ENCODE measurements around the gene COPE. TPM values are rescaled to one million over a fixed set of nuclear protein-coding genes. Genes with fewer than 3 reads are reported as not detected.

COPE gene
- total and polyA plus RNA-seq, 2 of the 8 experiments (the other 6 are each of a cell fraction or from before 2014, with no cell fraction given) = 178 to 356 TPM

DNA sequence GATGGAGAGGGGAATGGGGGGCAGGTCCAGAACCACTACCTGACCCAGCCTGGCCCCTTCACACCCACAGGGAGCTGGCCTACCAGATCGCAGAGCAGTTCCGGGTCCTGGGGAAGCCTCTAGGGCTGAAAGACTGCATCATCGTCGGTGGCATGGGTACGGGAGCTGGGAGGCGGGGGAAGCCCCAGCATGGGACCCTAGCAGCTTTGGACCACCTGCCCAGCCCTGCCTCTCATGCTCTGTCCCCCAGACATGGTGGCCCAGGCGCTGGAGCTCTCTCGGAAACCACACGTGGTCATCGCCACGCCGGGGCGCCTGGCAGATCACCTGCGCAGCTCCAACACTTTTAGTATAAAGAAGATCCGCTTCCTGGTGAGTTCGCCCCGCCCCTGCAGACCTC lies 2.4 kb upstream of the COPE start:
- Histone ChIP-seq H4K8ac (ENCODE audit: extremely low read depth, insufficient read depth, low read length) (peak overlapping the region; percentile 70; the same call in 1 of the 2 replicates), H2AK5ac (ENCODE audit: low read depth, low read length) (no peak overlapping the region), H3K23me2 (ENCODE audit: low read depth, low read length) (peaks cover 15% of the 10 kb centered on the region), H3K9me3 (ENCODE audit: insufficient read depth in 2 of 2, low read depth in 1 of 2, low read length in 1 of 2) (no peaks in the 10 kb centered on the region), H3K56ac (replicated peaks; ENCODE audit: insufficient read length, low read depth, low read length) (no peak overlapping the region), H3K36me3 (ENCODE audit: control insufficient read depth in 2 of 4, insufficient read depth in 4 of 4, low read length in 3 of 4) (peaks cover 5 to 30% (median 12%) of the 10 kb centered on the region in 4 experiments; a peak in 7 of 8 replicates), H3K4me2 (ENCODE audit: insufficient read depth in 1 of 2, low read depth in 2 of 2, low read length in 2 of 2) (no peak overlapping the region), H2AFZ (ENCODE audit: low read length) (no peak overlapping the region), H2BK15ac (ENCODE audit: low read length) (no peak overlapping the region), H3K4me1 (replicated peaks in 1 of 4; ENCODE audit: control insufficient read depth in 3 of 4, insufficient read depth in 4 of 4, low read length in 3 of 4) (peaks cover 0 to 9% (median 6%) of the 10 kb centered on the region in 4 experiments; a peak in 6 of 7 replicates), H3K4me3 (ENCODE audit: extremely low read depth in 1 of 4, insufficient read depth in 2 of 4, low read depth in 3 of 4, low read length in 4 of 4) (no peak overlapping the region), H3K27me3 (replicated peaks in 1 of 4; ENCODE audit: control insufficient read depth in 3 of 4, extremely low read depth in 1 of 4, insufficient read depth in 3 of 4, low read length in 3 of 4) (no peaks in the 10 kb centered on the region), H2BK12ac (ENCODE audit: low read depth, low read length) (no peak overlapping the region), H2BK120ac (replicated peaks; ENCODE audit: low read depth, low read length) (no peak overlapping the region), H3K14ac (ENCODE audit: insufficient read length) (no peak overlapping the region), H2BK5ac (ENCODE audit: low read depth, low read length) (no peak overlapping the region), H3K79me1 (ENCODE audit: low read depth, low read length) (peaks cover 10% of the 10 kb centered on the region), H3K9ac (replicated peaks in 1 of 4; ENCODE audit: extremely low read depth in 1 of 4, low read depth in 3 of 4, low read length in 3 of 4) (no peak overlapping the region), H2BK20ac (ENCODE audit: low read length) (no peak overlapping the region), H3K18ac (ENCODE audit: extremely low read depth, low read length) (no peak overlapping the region), H4K5ac (ENCODE audit: insufficient read length, low read depth, low read length) (no peak overlapping the region), H3K23ac (ENCODE audit: insufficient read length) (no peak overlapping the region), H3K27ac (ENCODE audit: low read depth, low read length) (no peak overlapping the region), H3K79me2 (ENCODE audit: control insufficient read depth in 1 of 2, insufficient read depth in 2 of 2, low read length in 2 of 2) (peaks cover 4 to 22% of the 10 kb centered on the region in 2 experiments; a peak in 3 of 4 replicates), H4K20me1 (replicated peaks in 1 of 2; ENCODE audit: control insufficient read depth in 1 of 2, insufficient read depth in 2 of 2, low read length in 2 of 2) (peaks cover 0 to 18% of the 10 kb centered on the region in 2 experiments), H4K91ac (replicated peaks; ENCODE audit: insufficient read length, low read length) (no peak overlapping the region), H3K4ac (replicated peaks; ENCODE audit: insufficient read length, low read depth, low read length) (no peak overlapping the region)
- TF ChIP-seq ATF3 (IDR thresholded peaks at IDR 0.05; ENCODE audit: insufficient read depth, low read depth, low read length) = no peak
- TF ChIP-seq RFX5 (IDR thresholded peaks at IDR 0.05; ENCODE audit: borderline replicate concordance, low read depth, low read length) = no peak
- 0 out of 2 replicates have a peak, but pooled peaks have one; percentile 11 for TF ChIP-seq POLR2AphosphoS5 (IDR thresholded peaks at IDR 0.05; ENCODE audit: low read depth, low read length)
- ChIA-PET POLR2A (ENCODE audit: partially characterized antibody) (interaction anchor here (0.7 to 6.7 kb wide), 5 partner anchors 10 to 33 kb away, joined by 3 to 94 read pairs (median 3); partner anchors contain the start of gene CERS1), CTCF (ENCODE audit: partially characterized antibody) (interaction anchor here (0.6 to 1.7 kb wide), 4 partner anchors 13 to 508 kb away, joined by 4 to 5 read pairs (median 4); no protein-coding TSS in a partner anchor)
- no peak for DNase-seq (ENCODE audit: low read depth in 1 of 2, low spot score in 2 of 2)
- 98% methylated on average over 17 of the region's 17 CpGs; no CpG with 5 or more reads in 1 of the 2 experiments for WGBS, 2 experiments (ENCODE audit: extremely low coverage in 1 of 2, insufficient coverage in 1 of 2, insufficient read length in 1 of 2, insufficient replicate concordance in 2 of 2, low coverage in 1 of 2, low lambda C conversion rate in 2 of 2, missing lambda C conversion rate in 1 of 2)
- FAIRE-seq = no peak
